HG03139 (cell line): ENCODE results near the gene DMWD.
"Not testable (repeated sequence)": the region's sequence is repeated elsewhere in the genome, so short reads cannot be mapped to it uniquely, and the experiment has no call there.

Source experiments
- ATAC-seq: cut with Tn5 transposase; IDR thresholded peaks from one replicate; pipeline ENCODE4 v1.9.1; 2021; ENCODE audit not compliant: unreplicated experiment

DMWD gene

GRCh38 chr19:45816236-45817009 lies 23.8 kb upstream of the DMWD start:
- no peak for ATAC-seq

- no peak for ATAC-seq
These were observed 23.0 kb upstream of the DMWD start for GRCh38 chr19:45815481-45816216.

GRCh38 chr19:45814851-45815480 lies 22.3 kb upstream of the DMWD start, which contains the start of gene RSPH6A:
RSPH6A (minus strand) TSS chr19:45815308; CDS start chr19:45815176, 132 bp downstream.
- ATAC-seq: no peak

DNA sequence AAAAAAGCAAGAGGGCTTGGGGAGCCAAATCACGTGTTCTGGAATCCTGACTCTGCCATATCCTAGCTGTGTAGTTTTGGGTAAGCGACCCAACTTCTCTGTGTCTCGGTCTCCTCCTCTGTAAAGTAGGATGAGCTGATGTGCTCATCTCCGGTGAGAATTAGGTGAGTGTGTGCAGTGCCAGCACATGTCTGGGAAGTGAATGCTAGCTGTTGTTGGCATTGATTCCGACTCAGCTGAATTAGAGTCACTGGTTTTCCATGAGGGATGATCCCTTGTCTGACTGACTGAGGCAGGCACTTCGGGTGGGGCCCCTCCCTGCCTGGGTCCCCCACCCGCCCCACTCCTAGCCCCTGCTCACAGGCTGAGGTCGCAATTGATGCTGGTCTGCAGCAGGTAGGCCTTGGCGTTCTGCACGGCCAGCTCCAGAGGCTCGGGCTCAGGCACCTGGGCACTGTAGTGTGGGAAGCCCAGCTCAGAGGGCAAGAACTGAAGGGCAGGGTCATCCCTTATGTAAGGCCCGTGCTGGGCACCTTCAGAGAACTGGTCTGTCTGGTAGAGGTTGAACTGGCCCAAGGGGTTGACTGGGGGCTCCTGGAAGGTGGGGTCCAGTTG lies 21.6 kb upstream of the DMWD start:
- no peak for ATAC-seq

- no peak for ATAC-seq
These were observed 19.7 kb upstream of the DMWD start for GRCh38 chr19:45812297-45812696.

DNA sequence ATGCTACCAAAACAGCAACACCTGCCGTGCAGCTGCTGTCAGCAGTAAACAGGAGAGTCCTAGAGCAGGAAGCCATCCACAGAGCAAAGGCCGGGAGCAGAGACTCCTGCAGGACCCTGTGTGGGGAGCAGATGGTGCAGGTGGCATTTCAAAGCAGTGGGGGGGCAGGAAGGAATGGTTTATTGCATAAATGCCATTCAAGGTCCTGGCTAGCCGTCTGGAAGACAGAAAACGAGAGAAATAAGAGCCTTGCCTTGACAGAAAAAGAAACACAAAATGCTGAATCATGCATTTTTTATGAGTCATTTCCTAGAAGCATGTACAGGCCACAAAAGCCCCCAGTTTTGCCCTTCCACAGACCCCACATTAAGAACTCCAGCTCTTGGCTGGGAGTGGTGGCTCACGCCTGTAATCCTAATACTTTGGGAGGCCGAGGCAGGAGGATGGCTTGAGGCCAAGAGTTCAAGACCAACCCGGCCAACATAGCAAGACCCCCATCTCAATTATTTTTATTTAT lies 17.1 kb upstream of the DMWD start:
- ATAC-seq: no peak

DNA sequence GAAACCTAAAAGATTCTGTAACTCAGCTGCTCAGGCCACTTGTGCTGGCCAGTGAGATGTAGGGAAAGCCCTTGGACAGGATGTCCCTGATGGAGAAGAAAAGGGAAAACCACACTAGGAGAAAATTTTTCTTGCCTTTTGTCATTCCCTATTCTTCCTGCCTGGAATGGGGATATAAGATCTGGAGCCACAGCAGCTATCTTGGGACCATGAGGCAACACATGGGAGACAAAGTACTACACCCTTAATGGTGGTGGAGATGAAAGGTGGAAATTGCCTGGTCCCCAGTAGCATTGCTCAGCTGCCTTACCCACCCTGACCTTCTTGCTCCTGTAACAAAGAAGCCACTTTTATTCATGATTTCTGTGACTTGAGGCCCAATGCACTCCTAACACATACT lies 13.1 kb upstream of the DMWD start:
- ATAC-seq: no peak

- ATAC-seq: no peak
These were observed 12.2 kb upstream of the DMWD start for GRCh38 chr19:45804959-45805230.

- no peak for ATAC-seq
These were observed 11.7 kb upstream of the DMWD start for GRCh38 chr19:45804140-45804958.

GRCh38 chr19:45801603-45802175 lies 9.0 kb upstream of the DMWD start:
- no peak for ATAC-seq

DNA sequence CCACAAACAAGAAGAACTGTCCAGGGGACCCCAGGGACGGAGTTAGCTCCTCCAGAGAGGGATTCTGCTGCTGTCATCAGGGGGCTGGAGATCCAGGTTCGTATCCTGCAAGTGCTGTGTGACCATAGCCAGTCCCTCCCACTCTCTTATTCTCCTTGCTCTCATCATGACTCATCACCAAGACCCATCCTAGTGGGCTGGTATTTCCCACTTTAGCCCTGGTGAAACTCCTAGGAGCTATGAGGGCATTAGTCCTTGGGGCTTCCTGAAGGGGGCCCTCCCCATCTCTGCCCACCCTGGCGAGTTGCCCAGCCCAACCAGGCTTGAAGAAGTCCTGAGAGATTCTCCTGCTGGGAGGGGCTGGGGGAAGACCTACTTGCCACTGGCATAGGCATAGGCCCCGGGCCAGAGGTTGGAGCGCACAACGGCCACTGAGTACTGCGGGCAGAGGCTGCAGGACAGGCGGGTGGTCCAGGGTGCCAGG lies 7.5 kb upstream of the DMWD start:
- ATAC-seq: no peak

DNA sequence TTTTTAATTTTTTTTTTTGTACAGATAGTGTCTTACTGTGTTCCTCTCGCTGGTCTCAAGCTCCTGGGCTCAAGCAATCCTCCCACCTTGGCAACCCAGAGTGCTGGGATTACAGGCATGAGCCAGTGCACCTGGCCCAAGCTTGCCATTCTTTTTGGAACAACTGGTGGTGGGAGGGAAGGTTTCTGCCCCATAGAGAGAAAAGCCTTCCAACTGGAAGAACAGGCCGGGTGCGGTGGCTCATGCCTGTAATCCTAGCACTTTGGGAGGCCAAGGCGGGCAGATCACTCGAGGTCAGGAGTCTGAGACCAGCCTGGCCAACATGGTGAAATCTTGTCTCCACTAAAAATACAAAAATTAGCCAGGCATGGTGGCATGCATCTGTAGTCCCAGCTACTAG lies 6.9 kb upstream of the DMWD start:
- ATAC-seq: not testable (repeated sequence)

DNA sequence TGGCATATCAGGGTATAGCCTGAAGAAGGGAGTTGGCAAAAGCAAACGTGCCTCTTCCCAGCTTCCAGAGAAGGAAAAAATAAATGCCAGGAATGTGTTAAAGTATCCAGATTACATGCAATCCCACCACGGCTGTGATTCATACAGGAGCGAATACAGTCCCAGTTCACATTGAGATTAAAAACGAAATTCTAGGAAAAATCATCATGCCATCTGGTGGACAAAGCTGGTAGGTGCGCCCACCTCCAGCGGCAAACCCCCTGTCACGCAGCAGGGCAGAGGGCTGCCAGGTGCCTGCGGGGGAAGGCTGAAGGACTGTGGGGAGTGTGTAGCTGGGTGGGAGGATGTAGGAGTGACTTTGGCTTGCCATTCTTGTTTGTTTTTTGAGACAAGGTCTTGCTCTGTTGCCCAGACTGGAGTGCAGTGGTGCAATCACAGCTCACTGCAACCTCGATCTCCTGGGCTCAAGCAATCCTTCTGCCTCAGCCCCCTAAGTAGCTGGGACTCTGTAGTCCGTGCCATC lies 6.4 kb upstream of the DMWD start:
- no peak for ATAC-seq

DNA sequence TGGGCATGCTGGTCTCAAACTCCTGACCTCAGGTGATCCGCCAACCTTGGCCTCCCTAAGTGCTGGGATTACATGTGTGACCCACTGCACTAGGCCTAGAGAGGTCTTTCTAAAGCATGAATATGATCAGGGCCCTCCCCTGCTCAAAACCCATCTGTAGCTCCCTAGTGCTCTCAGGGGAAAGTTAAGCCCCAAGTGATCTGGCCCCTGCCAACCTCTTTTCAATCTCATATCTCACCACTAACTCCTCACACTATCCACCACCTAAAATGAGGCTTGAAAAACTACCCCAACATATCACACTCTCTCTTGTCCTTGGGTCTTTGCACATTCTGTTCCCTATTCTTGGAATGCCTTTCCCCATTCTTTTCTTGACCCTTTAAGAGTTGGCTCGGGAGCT lies 2.0 kb upstream of the DMWD start:
- no peak for ATAC-seq

DNA sequence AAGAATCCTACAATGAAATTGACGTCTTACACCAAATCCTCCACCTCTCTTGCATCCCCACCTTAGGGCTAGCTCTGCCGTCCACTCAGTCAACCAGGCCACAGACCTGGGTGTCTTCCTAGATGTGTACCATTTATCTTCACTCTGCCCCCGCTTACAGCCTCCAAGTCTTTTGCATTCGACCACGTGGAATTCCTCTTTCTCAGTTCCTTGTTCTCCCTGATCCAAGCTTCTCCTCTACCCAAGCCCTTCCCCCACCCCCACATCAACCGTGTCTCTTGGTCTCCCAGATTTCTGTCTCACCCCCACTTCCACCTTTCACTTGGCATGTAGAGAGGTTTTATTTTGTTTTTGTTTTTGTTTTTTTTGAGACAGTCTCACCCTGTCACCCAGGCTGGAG lies 1.2 kb upstream of the DMWD start:
- no peak for ATAC-seq

- no peak for ATAC-seq
These were observed 526 bp upstream of the DMWD start for GRCh38 chr19:45793178-45793564.

DNA sequence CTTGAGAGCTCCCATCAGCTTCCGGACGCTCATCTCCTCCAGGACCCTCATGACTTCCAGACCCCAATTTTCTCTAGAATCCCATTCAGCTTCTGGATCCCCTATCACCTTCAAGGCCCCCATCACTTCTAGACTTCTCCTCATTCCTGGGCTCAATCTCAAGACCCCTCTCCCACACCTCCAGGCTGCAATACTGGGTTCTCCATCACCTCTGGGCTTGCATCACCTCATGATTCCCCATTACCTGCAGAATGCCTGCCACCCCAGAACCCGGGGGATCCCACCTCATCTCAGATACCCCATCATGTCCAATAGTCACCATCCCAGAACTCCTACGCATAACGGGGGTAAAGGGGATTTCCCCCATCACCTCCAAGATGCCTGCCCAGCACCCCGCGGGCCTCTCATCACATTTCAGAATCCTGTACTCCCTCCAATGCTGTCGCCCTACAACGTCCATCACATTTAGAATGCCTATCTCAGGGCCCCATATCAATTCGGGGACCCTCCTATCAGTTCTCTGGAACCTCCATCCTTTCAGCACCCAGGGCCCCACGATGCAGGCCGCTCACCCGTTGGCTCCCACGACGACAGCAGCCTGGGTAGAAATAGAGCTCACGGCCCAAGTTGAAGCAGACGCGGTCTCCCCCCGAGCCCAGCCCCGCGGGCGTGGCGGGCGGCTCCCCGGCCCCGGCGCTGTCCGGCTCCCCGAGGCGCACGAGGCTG lies 738 bp downstream of the DMWD start:
- ATAC-seq: no peak

DNA sequence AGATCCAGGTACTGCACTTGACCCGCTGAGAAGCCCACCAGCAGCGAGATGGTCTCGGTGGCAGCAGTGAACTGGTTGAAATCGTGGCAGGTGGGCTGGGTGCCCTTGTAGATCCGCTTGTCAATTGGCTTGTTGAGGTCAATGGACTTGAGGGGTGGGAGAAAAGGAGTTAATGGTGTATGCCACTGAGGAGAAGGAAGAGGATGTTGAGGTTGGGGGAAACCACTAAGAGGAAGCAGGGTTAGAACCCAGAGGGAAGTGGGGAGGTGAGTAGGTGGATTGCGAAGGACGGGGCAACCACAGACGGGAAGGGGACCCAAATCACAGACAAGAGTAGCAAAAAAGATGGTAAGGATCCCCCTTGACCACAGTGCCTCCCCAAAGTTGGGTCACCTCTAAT lies 1.7 kb downstream of the DMWD start:
- no peak for ATAC-seq

DNA sequence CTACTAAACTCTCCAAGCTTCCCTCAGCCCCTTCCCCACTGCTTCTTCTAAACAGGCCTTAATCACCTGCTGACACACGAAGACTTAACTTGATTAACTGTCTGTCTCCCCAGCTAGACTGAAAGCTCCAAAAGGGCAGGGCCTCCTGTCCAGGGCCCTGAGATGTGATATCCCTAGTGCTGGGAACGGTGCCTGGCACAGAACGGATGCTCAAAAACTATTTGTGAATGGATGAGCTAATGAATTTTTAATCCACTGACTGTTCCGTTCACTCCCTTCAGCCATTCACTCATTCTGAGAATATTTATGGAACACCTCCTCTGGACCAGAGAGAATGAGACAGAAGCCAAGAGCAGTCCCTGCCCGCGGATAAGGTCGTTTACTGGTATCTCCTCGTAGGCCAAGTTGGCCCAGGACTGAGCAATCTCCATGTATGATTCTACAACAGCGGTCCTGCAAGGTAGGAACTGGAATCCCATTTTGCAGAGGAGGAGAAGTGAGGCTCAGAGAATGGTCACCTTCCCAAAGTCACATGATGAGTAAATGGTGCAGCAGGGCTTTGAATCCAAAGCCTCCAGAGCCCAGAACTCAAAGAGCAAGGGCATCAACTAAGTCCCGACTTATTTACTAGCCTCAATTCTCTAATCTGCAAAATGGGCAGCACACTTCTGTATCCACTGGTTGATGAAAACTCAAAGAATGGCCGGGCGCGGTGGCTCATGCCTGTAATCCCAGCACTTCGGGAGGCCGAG lies 3.4 kb downstream of the DMWD start:
- no peak for ATAC-seq
